ENCODE results near the gene CCDC172. TPM values are rescaled to one million over a fixed set of nuclear protein-coding genes. Genes with fewer than 3 reads are reported as not detected.

Gene CCDC172
- total RNA-seq, 1 donor from 2014 or later = not detected

GRCh38 chr10:116356833-116357232 lies 32.6 kb downstream of the CCDC172 start:
- H3K9ac ChIP-seq (ENCODE audit: low read length) = no peak overlapping the region
- Mint-ChIP-seq H3K27ac (ENCODE audit: unreplicated experiment) (no peak overlapping the region), H3K36me3 (ENCODE audit: low read depth, unreplicated experiment) (no peaks in the 10 kb centered on the region), H3K4me1 (ENCODE audit: low read depth, unreplicated experiment) (no peaks in the 10 kb centered on the region), H3K9me3 (ENCODE audit: unreplicated experiment) (no peaks in the 10 kb centered on the region), H3K27me3 (ENCODE audit: low read depth, unreplicated experiment) (no peaks in the 10 kb centered on the region), H3K4me3 (ENCODE audit: unreplicated experiment) (no peak overlapping the region)
- H4K20me1 ChIP-seq (ENCODE audit: insufficient read depth, low read length) = no peaks in the 10 kb centered on the region
- H3K27me3 ChIP-seq (ENCODE audit: insufficient read depth, low read length) = peaks cover 2% of the 10 kb centered on the region
- no peak for DNase-seq (ENCODE audit: low read depth)
- H3K79me2 ChIP-seq (ENCODE audit: insufficient read depth, low read length) = no peaks in the 10 kb centered on the region
- H2AFZ ChIP-seq (ENCODE audit: low read depth, low read length) = no peak overlapping the region
- no peaks in the 10 kb centered on the region for H3K9me3 ChIP-seq (ENCODE audit: insufficient read depth, low read depth, low read length)
- no peak overlapping the region for H3K4me3 ChIP-seq (ENCODE audit: insufficient read depth, low read depth, low read length)
- no peaks in the 10 kb centered on the region for H3K36me3 ChIP-seq (ENCODE audit: insufficient read depth, low read length)
- no peaks in the 10 kb centered on the region for H3K4me1 ChIP-seq (ENCODE audit: insufficient read depth, low read length)
- FAIRE-seq = no peak
- no peak for TF ChIP-seq EZH2 (IDR thresholded peaks at IDR 0.05; ENCODE audit: insufficient read depth, low read length)
- TF ChIP-seq, protein P1, sequence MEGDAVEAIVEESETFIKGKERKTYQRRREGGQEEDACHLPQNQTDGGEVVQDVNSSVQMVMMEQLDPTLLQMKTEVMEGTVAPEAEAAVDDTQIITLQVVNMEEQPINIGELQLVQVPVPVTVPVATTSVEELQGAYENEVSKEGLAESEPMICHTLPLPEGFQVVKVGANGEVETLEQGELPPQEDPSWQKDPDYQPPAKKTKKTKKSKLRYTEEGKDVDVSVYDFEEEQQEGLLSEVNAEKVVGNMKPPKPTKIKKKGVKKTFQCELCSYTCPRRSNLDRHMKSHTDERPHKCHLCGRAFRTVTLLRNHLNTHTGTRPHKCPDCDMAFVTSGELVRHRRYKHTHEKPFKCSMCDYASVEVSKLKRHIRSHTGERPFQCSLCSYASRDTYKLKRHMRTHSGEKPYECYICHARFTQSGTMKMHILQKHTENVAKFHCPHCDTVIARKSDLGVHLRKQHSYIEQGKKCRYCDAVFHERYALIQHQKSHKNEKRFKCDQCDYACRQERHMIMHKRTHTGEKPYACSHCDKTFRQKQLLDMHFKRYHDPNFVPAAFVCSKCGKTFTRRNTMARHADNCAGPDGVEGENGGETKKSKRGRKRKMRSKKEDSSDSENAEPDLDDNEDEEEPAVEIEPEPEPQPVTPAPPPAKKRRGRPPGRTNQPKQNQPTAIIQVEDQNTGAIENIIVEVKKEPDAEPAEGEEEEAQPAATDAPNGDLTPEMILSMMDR (IDR thresholded peaks at IDR 0.05; ENCODE audit: insufficient read depth, low read depth, low read length) = no peak
- H3K27ac ChIP-seq (ENCODE audit: low read depth, low read length) = no peak overlapping the region
- no peak overlapping the region for H3K4me2 ChIP-seq (ENCODE audit: low read length)

DNA sequence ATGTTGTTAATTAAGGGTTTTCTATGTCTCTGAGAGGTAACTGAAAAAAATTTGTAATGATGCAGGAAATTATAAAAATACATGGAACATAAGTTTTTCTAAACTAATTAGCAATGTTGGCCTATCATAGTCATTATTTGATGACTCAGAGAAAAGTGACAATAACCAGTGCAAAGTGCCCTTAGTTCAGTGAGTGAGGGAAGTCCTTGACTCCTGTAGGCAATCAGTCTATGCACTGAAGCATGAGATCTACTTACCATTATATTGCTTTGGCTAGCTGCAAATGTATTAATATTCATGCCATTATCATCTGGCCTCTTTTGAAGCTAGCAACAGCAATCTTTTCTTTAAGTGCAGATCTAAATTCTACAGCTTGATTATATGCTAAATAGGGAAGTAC lies 40.6 kb downstream of the CCDC172 start:
- Histone ChIP-seq H3K4me2 (ENCODE audit: low read length) (no peak overlapping the region), H3K27ac (ENCODE audit: low read depth, low read length) (no peak overlapping the region), H3K79me2 (ENCODE audit: insufficient read depth, low read length) (no peaks in the 10 kb centered on the region), H4K20me1 (ENCODE audit: insufficient read depth, low read length) (no peaks in the 10 kb centered on the region), H3K27me3 (ENCODE audit: insufficient read depth, low read length) (peaks cover 2% of the 10 kb centered on the region), H2AFZ (ENCODE audit: low read depth, low read length) (no peak overlapping the region), H3K9ac (ENCODE audit: low read length) (no peak overlapping the region), H3K9me3 (ENCODE audit: insufficient read depth, low read depth, low read length) (no peaks in the 10 kb centered on the region), H3K4me1 (ENCODE audit: insufficient read depth, low read length) (no peaks in the 10 kb centered on the region), H3K36me3 (ENCODE audit: insufficient read depth, low read length) (no peaks in the 10 kb centered on the region), H3K4me3 (ENCODE audit: insufficient read depth, low read depth, low read length) (no peak overlapping the region)
- Mint-ChIP-seq H3K9me3 (ENCODE audit: unreplicated experiment) (no peaks in the 10 kb centered on the region), H3K36me3 (ENCODE audit: low read depth, unreplicated experiment) (no peaks in the 10 kb centered on the region), H3K27ac (ENCODE audit: unreplicated experiment) (no peak overlapping the region), H3K4me1 (ENCODE audit: low read depth, unreplicated experiment) (no peaks in the 10 kb centered on the region), H3K4me3 (ENCODE audit: unreplicated experiment) (no peak overlapping the region), H3K27me3 (ENCODE audit: low read depth, unreplicated experiment) (peaks cover 3% of the 10 kb centered on the region)
- FAIRE-seq = no peak
- DNase-seq (ENCODE audit: low read depth) = no peak
- no peak for TF ChIP-seq EZH2 (IDR thresholded peaks at IDR 0.05; ENCODE audit: insufficient read depth, low read length)
- TF ChIP-seq, protein P1 (IDR thresholded peaks at IDR 0.05; ENCODE audit: insufficient read depth, low read depth, low read length) = no peak

DNA sequence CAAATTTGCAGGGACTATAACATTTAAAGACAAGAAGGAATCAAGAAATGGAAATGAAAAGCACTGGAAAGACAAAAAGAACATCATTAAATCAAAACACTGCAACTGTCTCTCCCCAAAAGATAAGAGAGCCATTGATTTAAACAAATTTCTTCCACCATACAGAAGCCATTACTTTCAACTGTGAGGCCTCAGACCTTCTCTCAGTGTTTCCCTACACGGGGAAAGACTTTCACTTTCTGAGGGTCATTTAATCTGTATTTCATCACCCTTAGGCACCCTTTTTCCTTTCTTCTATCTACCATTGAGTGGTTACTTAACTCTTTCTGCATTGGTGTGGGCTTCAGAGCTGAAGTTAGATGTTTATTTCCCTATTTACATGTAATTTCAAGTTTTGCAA lies 47.5 kb downstream of the CCDC172 start:
- Histone ChIP-seq H3K9ac (ENCODE audit: low read length) (no peak overlapping the region), H3K27ac (ENCODE audit: low read depth, low read length) (no peak overlapping the region), H3K9me3 (ENCODE audit: insufficient read depth, low read depth, low read length) (no peaks in the 10 kb centered on the region), H3K4me2 (ENCODE audit: low read length) (peak overlapping the region; percentile 57), H3K4me3 (ENCODE audit: insufficient read depth, low read depth, low read length) (no peak overlapping the region), H3K36me3 (ENCODE audit: insufficient read depth, low read length) (no peaks in the 10 kb centered on the region), H3K79me2 (ENCODE audit: insufficient read depth, low read length) (no peaks in the 10 kb centered on the region), H3K27me3 (ENCODE audit: insufficient read depth, low read length) (no peaks in the 10 kb centered on the region), H3K4me1 (ENCODE audit: insufficient read depth, low read length) (no peaks in the 10 kb centered on the region), H4K20me1 (ENCODE audit: insufficient read depth, low read length) (no peaks in the 10 kb centered on the region), H2AFZ (ENCODE audit: low read depth, low read length) (peak overlapping the region; percentile 63)
- H3K27me3 Mint-ChIP-seq (ENCODE audit: low read depth, unreplicated experiment) = peaks cover 5% of the 10 kb centered on the region
- no peak overlapping the region for H3K27ac Mint-ChIP-seq (ENCODE audit: unreplicated experiment)
- no peak for TF ChIP-seq EZH2 (IDR thresholded peaks at IDR 0.05; ENCODE audit: insufficient read depth, low read length)
- TF ChIP-seq, protein P1 (IDR thresholded peaks at IDR 0.05; ENCODE audit: insufficient read depth, low read depth, low read length) = no peak
- no peaks in the 10 kb centered on the region for H3K4me1 Mint-ChIP-seq (ENCODE audit: low read depth, unreplicated experiment)
- no peaks in the 10 kb centered on the region for H3K9me3 Mint-ChIP-seq (ENCODE audit: unreplicated experiment)
- H3K36me3 Mint-ChIP-seq (ENCODE audit: low read depth, unreplicated experiment) = no peaks in the 10 kb centered on the region
- DNase-seq (ENCODE audit: low read depth) (no peak), FAIRE-seq (no peak)
- H3K4me3 Mint-ChIP-seq (ENCODE audit: unreplicated experiment) = no peak overlapping the region

Data from astrocyte (in vitro differentiated cells and primary cell).